Kidney glomerular epithelial cell (primary cell): Measurements from ENCODE around the gene RUNX1.

Source experiments
- DNase-seq: peaks from one replicate; lab custom pipeline; 2025; lab: John Stamatoyannopoulos, UW

The RUNX1 gene

GRCh38 chr21:34946385-34946840 is 102.7 kb downstream of the RUNX1 start:
- DNase-seq, result no peak

DNA sequence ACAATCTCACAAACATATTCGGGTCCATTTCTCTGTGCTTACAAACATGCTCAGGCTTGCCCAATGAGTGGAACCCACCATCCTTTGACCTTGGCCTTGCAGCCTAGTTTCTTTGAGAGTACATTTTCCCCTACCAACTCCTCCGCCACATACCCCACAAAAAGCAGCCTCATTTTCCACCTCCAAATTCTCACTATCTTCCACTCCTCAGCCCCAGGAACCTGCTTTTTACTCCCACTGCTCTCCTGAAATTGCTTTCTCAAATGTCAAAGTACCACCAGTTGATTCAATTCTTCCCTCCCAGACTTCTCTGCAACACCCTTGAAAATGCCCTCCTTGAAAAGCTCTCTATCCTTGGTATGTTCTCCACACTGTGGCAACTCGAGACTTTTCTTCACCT is 103.8 kb downstream of the RUNX1 start:
- no peak for DNase-seq

- DNase-seq, result no peak
These were observed 104.9 kb downstream of the RUNX1 start for GRCh38 chr21:34944015-34944755.

DNA sequence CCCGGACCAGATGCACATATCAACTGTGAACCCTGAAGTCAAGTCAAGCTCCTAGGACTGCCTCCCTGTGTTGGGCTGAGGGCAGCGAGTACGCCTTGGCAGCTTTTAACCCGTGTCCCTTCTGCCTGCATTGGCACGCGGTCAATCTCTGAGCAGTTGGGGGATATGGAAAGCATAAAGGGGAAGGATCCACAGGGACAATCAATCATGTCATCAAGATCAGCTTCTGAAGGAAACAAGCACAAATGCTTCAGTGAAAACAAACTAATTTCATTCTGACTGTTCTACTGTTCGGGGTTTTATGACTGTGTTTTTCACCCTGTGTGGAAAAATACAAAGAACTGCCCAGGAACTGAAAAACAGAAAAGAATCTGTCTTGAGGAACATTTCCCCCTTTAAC is 106.2 kb downstream of the RUNX1 start:
- no peak for DNase-seq

DNA sequence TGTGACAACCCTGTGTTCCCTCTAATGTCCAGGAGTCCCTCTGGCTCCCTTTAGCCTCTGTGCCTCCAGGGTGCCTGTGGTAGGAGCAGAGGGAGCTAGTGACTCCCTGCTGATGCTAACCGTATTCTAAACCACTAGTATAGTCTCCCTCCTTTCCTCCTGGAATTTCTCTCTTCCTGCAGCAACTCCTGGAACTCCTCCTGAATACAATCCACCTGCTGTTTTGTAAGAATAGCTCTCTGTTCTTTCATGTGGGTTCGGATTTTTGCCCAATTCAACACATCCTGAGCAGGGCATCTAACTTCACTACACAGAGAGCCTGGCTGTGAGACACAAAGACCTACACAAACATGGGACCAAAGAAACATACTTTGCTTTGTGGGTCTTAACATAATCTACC is 107.9 kb downstream of the RUNX1 start:
- DNase-seq, result no peak

- DNase-seq, result no peak
These were observed 109.3 kb downstream of the RUNX1 start for GRCh38 chr21:34939673-34940331.

GRCh38 chr21:34938089-34938764 is 110.9 kb downstream of the RUNX1 start:
- DNase-seq, result peak; percentile 97

GRCh38 chr21:34936883-34937563 is 112.1 kb downstream of the RUNX1 start:
- peak; percentile 7 for DNase-seq

DNA sequence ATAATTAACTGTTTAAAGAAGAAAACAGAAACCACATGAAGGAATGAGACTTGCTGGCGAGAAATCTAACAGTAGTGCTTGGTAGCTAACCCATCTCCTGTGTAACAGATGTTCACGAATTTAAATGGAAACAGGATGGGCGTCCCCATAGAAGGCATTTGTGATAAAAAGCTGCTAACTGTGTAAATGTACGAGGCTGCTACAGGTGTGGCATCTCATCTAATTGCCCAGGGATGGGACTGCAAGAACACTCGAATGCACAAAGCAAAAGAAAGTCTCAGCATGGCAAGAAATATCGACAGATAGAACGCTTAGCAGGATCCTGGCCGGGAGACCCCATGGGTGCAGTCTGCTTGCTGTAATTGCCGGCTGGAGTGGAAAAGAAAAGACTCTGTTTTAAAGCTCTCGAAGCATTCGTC is 112.7 kb downstream of the RUNX1 start:
- no peak for DNase-seq

GRCh38 chr21:34935898-34936297 is 113.2 kb downstream of the RUNX1 start:
- no peak for DNase-seq

DNA sequence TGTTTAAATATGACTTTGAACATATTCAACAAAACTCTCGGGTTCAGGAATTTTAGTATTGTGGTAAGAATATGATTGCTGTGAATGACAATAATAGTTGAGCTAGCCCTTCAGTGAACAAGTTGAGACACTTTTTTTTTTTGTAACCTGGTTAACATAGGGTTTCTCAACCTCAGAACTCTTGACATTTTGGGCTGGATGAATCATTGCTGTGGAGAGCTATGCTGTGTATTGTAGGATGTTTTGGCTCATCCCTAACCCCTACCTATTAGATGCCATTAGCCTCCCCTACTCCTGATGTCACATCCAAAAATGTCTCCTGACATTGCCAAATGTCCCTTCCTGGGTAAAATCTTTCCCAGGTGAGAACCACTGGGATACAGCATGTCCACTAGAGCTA is 113.7 kb downstream of the RUNX1 start:
- DNase-seq, result no peak

- DNase-seq, result no peak
These were observed 114.8 kb downstream of the RUNX1 start for GRCh38 chr21:34934350-34934749.

DNA sequence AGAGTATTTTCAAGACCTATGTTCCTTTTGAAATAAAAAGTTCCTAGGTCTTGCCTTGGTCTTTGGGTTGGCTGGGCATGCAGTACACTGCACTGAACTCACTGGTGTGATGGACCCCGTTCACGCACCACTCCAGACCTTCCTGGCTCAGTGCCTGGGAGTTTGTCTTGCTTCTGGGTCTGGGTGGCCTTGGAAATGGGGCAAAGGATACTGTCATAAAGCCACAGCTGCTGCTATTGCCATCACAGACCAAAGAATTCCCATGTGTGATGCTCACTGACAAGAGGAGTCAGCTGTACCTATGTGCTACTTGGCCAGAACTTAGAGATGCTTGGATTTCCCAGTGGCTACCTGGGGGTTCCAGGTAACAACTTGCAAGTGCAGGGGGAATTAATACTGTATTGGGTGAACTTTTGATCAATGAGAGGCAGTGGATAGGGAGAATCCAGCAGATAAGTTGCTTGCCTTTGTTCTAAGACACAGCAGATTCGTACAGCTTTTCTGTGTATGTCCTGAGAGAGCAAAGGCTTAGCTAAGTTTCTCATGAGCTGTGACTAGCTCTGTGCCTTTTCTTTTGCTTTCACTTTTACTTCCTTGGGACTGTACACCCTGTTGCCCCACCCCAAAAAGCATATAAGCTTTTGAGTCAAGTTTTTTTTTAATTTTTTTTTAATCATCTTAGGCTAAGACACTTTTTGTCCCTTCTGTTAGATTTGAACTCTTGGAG is 115.3 kb downstream of the RUNX1 start:
- DNase-seq, result no peak

DNA sequence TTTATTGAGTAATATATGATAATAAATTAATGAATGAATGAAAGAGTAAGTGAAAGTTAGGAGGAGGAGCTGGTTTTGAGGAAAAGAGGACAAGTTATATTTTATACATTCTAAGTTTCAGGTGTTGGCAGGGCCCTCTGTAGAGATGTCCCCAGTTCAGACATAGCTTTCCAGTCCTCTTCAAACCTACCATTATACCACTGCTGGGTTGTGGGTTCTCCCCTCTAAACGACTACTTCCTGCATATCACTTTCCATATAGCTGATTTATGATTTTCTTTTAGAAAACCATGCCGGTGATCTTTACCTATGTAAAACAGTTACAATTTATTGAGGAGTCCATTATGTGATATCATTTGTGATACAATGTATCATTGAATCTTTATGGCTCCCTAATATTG is 116.9 kb downstream of the RUNX1 start:
- DNase-seq, result no peak

DNA sequence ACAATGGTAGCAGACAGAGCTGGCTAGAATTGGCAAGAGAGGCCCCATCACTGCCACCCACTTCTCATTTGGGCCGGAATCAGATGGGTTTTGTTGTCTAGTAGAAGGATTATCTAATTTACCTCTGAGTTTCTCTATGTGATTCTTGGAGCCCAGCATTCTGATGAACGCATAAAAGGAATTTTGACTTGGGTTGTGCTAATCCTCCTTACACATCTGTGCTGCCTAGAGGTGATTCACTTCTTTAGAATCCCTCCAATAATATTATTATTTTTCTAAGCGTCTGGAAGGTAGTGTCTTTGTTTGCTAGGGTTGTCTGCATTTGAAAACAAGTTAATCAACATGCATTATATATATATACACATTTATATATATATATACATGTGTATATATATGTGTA is 118.1 kb downstream of the RUNX1 start:
- peak; percentile 86 for DNase-seq

- no peak for DNase-seq
These were observed 120.5 kb downstream of the RUNX1 start for GRCh38 chr21:34928637-34929036.

DNA sequence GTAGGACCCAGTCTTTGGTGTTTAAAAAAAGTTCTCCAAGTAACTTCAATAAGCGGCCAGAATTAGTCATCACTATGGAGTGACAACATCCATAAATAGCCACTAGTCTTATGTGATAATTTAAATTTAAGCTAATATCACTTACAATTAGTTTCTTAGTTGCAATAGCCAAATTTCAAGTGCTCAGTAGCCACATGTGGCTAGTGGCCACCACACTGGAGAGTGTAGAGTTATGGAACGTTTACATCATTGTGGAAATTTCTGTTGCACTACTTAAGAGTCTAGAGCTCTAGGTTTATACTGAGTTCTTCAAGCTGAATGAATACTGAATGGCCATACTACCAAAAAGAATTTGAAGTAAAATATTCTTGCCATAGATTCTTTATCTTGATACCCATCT is 121.1 kb downstream of the RUNX1 start:
- no peak for DNase-seq

- DNase-seq, result peak; percentile 6
These were observed 122.2 kb downstream of the RUNX1 start for GRCh38 chr21:34926803-34927467.

DNA sequence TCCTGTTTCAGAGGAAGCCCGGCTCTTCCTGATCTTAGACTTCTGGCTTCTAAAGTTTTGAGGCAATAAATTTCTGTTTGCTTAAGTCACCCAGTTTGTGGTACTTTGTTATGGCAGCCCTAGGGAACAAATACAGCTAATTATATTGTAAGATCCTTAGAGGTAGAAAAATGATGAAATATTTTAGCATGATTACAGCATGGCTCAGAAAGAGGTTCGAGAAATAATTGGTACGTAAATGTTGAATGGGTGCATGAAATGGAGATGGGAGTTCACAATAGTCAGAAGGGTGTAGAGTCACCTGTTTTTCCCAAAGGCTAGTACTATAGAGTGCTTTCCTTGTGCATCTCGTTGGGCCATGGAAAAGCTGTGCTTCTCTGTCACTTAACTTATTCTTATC is 123.5 kb downstream of the RUNX1 start:
- no peak for DNase-seq

DNA sequence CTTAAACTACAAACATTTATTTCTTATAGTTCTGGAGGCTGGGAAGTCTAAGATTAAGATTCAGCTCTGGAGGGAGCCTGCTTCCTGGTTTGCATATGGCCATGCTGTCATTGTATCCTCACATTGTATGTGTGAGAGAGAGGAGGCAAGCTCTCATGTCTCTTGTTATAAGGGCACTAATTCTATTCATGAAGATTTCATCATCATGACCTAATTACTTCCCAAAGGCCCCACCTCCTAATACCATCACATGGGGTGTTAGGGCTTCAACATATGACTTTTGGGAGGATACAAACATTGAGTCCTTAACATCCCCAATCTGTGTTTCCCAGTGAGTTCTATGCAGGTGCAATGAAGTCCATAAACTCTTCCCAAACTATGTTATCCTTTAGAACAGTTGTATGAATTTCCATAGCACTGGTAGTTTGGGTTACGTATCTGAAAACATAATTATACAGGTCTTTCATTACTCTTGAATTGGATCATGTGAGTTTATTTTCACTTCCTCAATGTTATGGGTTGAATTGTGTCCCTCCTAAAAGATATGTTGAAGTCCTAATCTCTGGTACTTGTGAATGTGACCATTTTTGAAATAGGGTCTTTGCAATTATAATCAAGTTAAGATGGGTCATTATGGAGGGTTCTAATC is 124.2 kb downstream of the RUNX1 start:
- DNase-seq, result no peak

DNA sequence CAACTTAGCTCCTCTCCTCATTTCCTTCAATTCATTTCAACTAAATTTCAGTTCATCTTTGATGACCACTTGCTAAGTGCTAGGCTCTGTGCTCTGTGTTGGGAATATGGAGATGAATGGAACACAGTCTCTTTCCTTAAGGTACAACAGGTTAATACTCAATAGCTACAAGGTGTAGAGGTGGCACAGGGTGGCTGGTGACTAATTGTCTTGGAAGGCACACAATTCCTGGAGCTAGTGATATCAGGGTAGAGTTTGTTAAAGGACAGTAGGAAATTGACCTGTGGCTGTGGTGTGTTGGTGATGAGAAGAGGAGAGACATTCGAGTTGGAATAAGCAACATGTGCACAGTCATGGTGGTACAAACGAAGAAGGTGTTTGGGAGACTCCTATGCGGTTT is 124.9 kb downstream of the RUNX1 start:
- no peak for DNase-seq
